GM12878 (cell line): ENCODE results near the gene ARHGAP26. TPM values are rescaled to one million over a fixed set of nuclear protein-coding genes. Genes with fewer than 3 reads are reported as not detected.

Source experiments
- ATF3 ChIP-seq: IDR thresholded peaks from 2 replicates; pipeline ENCODE4 v1.6.1; 2011; ENCODE audit warnings: low read depth, mild to moderate bottlenecking, low read length, moderate library complexity, borderline replicate concordance; ENCODE audit errors: extremely low read depth
- BCLAF1 ChIP-seq: fragments of 450-650 bp; IDR thresholded peaks from 2 replicates; pipeline ENCODE4 v1.6.1; 2017; ENCODE audit warnings: antibody characterized with exemption, mild to moderate bottlenecking, moderate library complexity
- BHLHE40 ChIP-seq, 2 experiments: fragments of 450-650 bp in 1 of 2; IDR thresholded peaks; 2 replicates each; pipeline ENCODE4 v1.6.1; 2011 to 2017; ENCODE audit warnings: low read depth in 2 of 2, borderline replicate concordance in 1 of 2, improper control_type of control experiment in 1 of 2, low read length in 1 of 2, mild to moderate bottlenecking in 1 of 2
- CBX3 ChIP-seq: fragments of 200-600 bp; sonication (generic); IDR thresholded peaks from 2 replicates; pipeline ENCODE4 v1.6.1; 2016; ENCODE audit warnings: low read depth, borderline replicate concordance
- CREM ChIP-seq: IDR thresholded peaks from 2 replicates; pipeline ENCODE4 v1.6.1; 2014; ENCODE audit warnings: antibody characterized with exemption, low read depth
- DPF2 ChIP-seq: fragments of 450-650 bp; IDR thresholded peaks from 2 replicates; pipeline ENCODE4 v1.6.1; 2017; ENCODE audit warnings: mild to moderate bottlenecking
- EED ChIP-seq: sonication (generic); IDR thresholded peaks from 2 replicates; pipeline ENCODE4 v1.6.1; 2016; ENCODE audit warnings: antibody characterized with exemption, low read depth
- NFYA ChIP-seq: IDR thresholded peaks from 2 replicates; pipeline ENCODE4 v1.6.1; 2011; ENCODE audit warnings: low read depth, mild to moderate bottlenecking, low read length, improper control_type of control experiment, borderline replicate concordance
- NKRF ChIP-seq: fragments of 450-650 bp; conservative IDR thresholded peaks from 2 replicates; pipeline ENCODE4 v1.6.1; 2017; ENCODE audit warnings: mild to moderate bottlenecking, moderate library complexity
- NR2F1 ChIP-seq: fragments of 450-650 bp; conservative IDR thresholded peaks from 2 replicates; pipeline ENCODE4 v1.6.1; 2017; ENCODE audit warnings: mild to moderate bottlenecking
- PBX3 ChIP-seq: IDR thresholded peaks from 2 replicates; pipeline ENCODE4 v1.6.1; 2011; ENCODE audit warnings: mild to moderate bottlenecking, low read depth, low read length, moderate library complexity; ENCODE audit not compliant: insufficient replicate concordance
- POLR2A ChIP-seq: IDR thresholded peaks from 2 replicates; pipeline ENCODE4 v1.6.1; 2011; ENCODE audit warnings: low read depth, mild to moderate bottlenecking, low read length
- POU2F2 ChIP-seq: IDR thresholded peaks from 3 replicates; pipeline ENCODE4 v1.6.1; 2011; ENCODE audit warnings: low read depth, mild to moderate bottlenecking, low read length, borderline replicate concordance
- RCOR1 ChIP-seq: conservative IDR thresholded peaks from 2 replicates; pipeline ENCODE4 v1.6.1; 2012; ENCODE audit warnings: low read depth, low read length, improper control_type of control experiment
- RELA ChIP-seq: fragments of 450-650 bp; IDR thresholded peaks from 2 replicates; pipeline ENCODE4 v1.8.0; 2014; ENCODE audit warnings: borderline replicate concordance; ENCODE audit not compliant: partially characterized antibody
- SREBF1 ChIP-seq: IDR thresholded peaks from 2 replicates; pipeline ENCODE4 v1.6.1; 2012; ENCODE audit warnings: mild to moderate bottlenecking, low read length
- SRF ChIP-seq, 2 experiments: IDR thresholded peaks; 2 replicates each; pipeline ENCODE4 v1.6.1; 2011; ENCODE audit warnings: low read depth in 2 of 2, low read length in 2 of 2, mild to moderate bottlenecking in 1 of 2, moderate library complexity in 1 of 2
- STAT1 ChIP-seq: fragments of 450-650 bp; conservative IDR thresholded peaks from 2 replicates; pipeline ENCODE4 v1.6.1; 2014; ENCODE audit warnings: antibody characterized with exemption, mild to moderate bottlenecking
- STAT3 ChIP-seq: IDR thresholded peaks from 2 replicates; pipeline ENCODE4 v1.6.1; 2011; ENCODE audit warnings: low read depth, low read length, improper control_type of control experiment
- TARDBP ChIP-seq: IDR thresholded peaks from 2 replicates; pipeline ENCODE4 v1.6.1; 2016; ENCODE audit warnings: borderline replicate concordance
- TCF7 ChIP-seq: IDR thresholded peaks from 2 replicates; pipeline ENCODE4 v1.6.1; 2014; ENCODE audit warnings: antibody characterized with exemption, borderline replicate concordance
- USF1 ChIP-seq: IDR thresholded peaks from 2 replicates; pipeline ENCODE4 v1.6.1; 2011; ENCODE audit warnings: borderline replicate concordance, low read depth, mild to moderate bottlenecking, moderate library complexity, mixed read lengths, low read length; ENCODE audit not compliant: insufficient read depth; ENCODE audit errors: extremely low read length
- ZNF24 ChIP-seq: fragments of 450-650 bp; IDR thresholded peaks from 2 replicates; pipeline ENCODE4 v1.6.1; 2017; ENCODE audit warnings: antibody characterized with exemption, mild to moderate bottlenecking
- polyA plus RNA-seq, 11 experiments: library from polyadenylated mRNA; depleted of rRNA in 4 of 11; unstranded in 6 of 11; stranded (reverse) in 5 of 11; fragments of >200 nt; fragmentation: Nextera tagmentation in 4 of 11; fragmentation: Illumina TruSeq in 1 of 11; extraction: Ambion mirVana in 4 of 11; extraction: Trizol in 1 of 11; gene quantifications; 1 replicate in 1 of 11; 2 replicates in 10 of 11; pipeline versions ENCODE4 v1.2.1 to v1.2.3, GENCODE V29; 2011 to 2016; ENCODE audit warnings: inconsistent platforms in 2 of 11, missing spikeins in 2 of 11, low read depth in 1 of 11
- total RNA-seq, 4 experiments: library from RNA; depleted of rRNA in 3 of 4; stranded (reverse); fragments of >200 nt in 3 of 4; fragmentation: Illumina TruSeq in 1 of 4; extraction: Trizol in 1 of 4; gene quantifications; 2 replicates each; pipeline versions ENCODE4 v1.2.1 to v1.2.3, GENCODE V29; 2013 to 2021

ARHGAP26 gene
- total and polyA plus RNA-seq, 10 of the 15 experiments (the other 5 are each of a cell fraction or from before 2014, with no cell fraction given): 9.4 to 41.5 (median 19.3) TPM

- TF ChIP-seq STAT3 (peak; percentile 51; the same call in 1 of the 2 replicates), CBX3 (no peak), PBX3 (peak; percentile 88), RELA (peak; percentile 65), BHLHE40 (IDR thresholded peaks at IDR 0.05; ENCODE audit: borderline replicate concordance in 1 of 2, low read depth in 2 of 2, low read length in 1 of 2) (peak in 1 of 2 experiments; percentile 49; a peak in 3 of 4 replicates), NKRF (no peak), NFYA (no peak), TARDBP (no peak), BCLAF1 (no peak), ATF3 (no peak), DPF2 (peak; percentile 78; the same call in 1 of the 2 replicates), CREM (peak; percentile 72), ZNF24 (0 out of 2 replicates have a peak, but pooled peaks have one; percentile 3), SREBF1 (0 out of 2 replicates have a peak, but pooled peaks have one; percentile 55), POLR2A (peak; percentile 56; the same call in 1 of the 2 replicates), SRF (IDR thresholded peaks at IDR 0.05; ENCODE audit: low read depth in 2 of 2, low read length in 2 of 2) (no peak), EED (peak; percentile 87), NR2F1 (peak; percentile 37), STAT1 (peak; percentile 70; the same call in 1 of the 2 replicates), RCOR1 (peak; percentile 59; the same call in 1 of the 2 replicates), TCF7 (no peak), POU2F2 (peak; percentile 92; the same call in 2 of the 3 replicates), USF1 (no peak)
Measured at GRCh38 chr5:143229896-143230675, 459.9 kb downstream of the ARHGAP26 start (continued).
